NCI-H2081 treated with DMSO at 0.1 percent for 48 hours (cell line): ENCODE results near the gene ELP1.
"Not testable (repeated sequence)": the region's sequence is repeated elsewhere in the genome, so short reads cannot be mapped to it uniquely, and the experiment has no call there.

Experiments
- DNase-seq: peaks from one replicate; lab custom pipeline; 2025; lab: John Stamatoyannopoulos, UW

Gene ELP1, protein sequence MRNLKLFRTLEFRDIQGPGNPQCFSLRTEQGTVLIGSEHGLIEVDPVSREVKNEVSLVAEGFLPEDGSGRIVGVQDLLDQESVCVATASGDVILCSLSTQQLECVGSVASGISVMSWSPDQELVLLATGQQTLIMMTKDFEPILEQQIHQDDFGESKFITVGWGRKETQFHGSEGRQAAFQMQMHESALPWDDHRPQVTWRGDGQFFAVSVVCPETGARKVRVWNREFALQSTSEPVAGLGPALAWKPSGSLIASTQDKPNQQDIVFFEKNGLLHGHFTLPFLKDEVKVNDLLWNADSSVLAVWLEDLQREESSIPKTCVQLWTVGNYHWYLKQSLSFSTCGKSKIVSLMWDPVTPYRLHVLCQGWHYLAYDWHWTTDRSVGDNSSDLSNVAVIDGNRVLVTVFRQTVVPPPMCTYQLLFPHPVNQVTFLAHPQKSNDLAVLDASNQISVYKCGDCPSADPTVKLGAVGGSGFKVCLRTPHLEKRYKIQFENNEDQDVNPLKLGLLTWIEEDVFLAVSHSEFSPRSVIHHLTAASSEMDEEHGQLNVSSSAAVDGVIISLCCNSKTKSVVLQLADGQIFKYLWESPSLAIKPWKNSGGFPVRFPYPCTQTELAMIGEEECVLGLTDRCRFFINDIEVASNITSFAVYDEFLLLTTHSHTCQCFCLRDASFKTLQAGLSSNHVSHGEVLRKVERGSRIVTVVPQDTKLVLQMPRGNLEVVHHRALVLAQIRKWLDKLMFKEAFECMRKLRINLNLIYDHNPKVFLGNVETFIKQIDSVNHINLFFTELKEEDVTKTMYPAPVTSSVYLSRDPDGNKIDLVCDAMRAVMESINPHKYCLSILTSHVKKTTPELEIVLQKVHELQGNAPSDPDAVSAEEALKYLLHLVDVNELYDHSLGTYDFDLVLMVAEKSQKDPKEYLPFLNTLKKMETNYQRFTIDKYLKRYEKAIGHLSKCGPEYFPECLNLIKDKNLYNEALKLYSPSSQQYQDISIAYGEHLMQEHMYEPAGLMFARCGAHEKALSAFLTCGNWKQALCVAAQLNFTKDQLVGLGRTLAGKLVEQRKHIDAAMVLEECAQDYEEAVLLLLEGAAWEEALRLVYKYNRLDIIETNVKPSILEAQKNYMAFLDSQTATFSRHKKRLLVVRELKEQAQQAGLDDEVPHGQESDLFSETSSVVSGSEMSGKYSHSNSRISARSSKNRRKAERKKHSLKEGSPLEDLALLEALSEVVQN (N-terminal part only)

DNA sequence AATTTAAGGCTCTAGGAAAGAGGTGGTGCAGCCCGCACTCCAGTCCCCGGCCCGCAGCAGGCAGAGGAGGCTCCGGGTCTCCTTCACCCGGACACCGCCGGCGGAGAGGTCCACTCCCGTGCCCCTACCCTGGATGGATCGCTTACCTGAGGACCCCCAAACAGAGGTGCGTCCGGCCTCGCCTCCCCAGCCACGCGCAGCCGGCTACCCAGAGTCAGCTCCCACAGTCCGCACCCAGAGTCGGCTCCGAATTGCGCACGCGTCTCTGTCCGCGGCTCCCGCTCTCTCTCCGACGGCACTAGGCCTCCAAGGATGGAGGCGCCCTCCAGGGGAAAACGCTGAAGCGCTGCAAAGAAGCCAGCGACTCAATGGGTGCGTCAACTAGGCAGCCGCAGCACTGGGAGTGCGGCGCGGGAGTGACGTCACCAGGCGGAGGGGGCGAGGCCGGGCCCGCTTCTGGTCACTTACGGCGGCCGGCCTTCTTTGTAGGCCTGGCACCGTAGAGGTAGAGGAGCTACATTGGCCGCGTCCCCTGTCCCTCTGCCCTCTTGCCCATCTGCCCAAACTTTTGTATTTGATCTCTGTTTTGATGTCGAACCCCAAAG lies at the start of gene ELP1:
Gene ELP1, minus strand, starts transcription at position 407 of the 605 bp plus-strand sequence. CDS start 2,978 bp downstream, outside the sequence.
- peak; percentile 80 for DNase-seq

DNA sequence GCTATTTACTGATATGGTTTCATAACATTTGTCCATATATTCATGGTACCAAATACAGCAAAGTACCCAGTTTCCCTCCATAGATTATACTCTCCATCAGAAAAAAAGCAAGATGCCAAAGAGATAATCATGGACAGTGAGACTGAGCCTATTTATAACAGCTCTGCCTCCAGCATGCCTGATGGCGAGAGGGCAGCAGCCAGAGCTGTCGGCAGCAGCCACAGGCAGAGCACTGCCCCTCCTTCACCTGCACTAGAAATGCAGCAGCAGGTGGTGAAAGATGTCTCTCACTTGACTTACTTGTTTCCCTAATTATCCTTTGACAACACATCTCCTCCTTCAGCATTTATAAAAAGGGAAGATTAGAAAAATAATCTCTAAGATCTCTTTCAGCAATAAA lies 47.0 kb upstream of the ELP1 start:
- DNase-seq = no peak

DNA sequence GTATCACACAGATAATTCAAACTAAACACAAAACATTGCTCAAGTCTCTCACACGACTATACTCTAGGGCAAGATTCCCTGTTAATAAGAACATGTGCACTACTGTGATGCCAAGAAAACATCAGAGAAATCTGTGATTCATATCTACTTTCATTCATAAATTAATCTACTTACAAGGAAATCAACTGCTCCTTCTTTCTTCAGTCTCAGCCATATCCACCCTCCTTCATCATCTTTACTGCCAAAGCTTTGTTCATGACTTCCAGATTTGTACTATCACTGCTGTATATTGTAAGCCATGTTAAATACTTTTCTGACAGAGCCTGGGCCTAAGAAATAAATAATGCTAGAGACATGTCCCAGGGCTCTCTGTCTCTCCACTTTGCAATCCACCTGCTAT lies 44.3 kb upstream of the ELP1 start:
- no peak for DNase-seq

DNA sequence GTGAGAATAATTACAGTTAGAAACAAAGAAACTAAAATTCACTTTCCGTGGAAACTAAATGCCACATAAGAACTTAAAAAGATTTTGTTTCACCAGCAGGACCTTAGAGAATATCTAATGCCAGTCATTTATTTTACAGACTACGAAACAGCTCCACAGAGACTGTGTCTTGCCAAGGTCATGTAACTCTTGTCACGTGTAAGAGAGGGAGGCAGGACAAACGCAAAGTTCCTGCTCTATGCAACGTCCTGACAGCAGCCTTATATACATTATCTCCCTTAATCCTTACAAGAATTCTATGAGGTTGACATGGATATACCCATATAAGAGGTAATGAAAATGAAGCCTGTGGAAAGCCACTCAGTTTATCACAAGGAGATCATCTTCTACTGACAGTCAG lies 40.0 kb upstream of the ELP1 start:
- DNase-seq = no peak

DNA sequence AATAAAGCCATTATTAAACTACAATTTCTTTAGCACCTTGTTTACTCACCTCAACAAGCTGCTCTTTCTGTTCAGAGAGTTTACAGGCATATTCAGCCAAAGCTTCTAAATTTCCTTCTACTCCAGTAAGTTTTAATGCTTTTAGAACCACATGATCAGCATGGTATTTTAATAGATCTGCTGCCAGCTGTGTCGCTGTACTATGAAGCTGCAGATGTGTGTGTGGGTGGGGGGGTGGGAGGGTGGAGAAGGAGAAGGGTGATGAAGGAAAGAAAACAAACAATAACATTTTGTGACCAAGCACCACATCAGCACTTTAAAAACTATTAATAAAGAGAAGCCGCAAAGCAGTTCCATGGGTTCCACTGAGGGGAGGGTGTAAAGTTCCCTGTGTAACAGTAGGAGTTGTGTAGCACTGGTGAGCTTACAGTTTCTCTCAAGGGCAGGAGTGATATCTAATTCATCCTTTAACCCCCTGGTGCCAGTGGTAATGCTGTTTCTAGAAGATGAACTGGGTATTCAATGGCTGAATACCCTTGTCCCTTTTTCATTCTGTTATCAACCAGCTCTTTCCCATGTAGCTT lies 38.8 kb upstream of the ELP1 start:
- DNase-seq = no peak

DNA sequence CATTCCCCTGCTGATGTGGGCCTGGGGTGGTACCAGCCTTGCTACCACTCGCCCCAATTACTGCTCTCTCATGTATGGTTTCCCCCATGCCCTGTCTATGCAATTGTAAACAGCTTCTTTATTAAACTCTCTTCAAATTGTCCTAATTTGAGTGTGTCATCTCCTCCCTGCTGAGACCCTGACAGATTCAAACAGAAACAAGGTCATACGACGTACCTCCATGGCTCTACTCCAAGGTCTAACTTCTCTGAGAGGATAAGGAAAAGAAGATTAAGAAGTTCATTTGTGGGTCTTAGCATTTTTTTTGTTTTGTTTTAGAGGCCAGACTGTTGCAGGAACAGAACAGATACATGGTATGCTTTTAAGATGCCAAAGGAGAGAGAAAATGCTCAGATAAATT lies 38.3 kb upstream of the ELP1 start:
- no peak for DNase-seq

DNA sequence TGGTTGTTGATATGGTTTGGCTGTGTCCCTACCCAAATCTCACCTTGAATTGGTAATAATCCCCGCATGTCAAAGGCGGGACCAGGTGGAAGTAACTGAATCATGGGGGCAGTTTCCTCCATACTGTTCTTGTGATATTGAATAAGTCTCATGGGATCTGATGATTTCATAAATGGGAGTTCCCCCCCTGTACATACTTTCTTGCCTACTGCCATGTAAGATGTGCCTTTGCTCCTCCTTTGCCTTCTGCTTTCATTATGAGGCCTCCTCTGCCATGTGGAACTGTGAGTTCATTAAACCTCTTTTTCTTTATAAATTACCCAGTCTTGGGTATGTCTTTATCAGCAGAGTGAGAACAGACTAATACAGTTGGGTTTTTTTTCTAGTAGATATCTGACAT lies 37.5 kb upstream of the ELP1 start:
- DNase-seq = not testable (repeated sequence)

DNA sequence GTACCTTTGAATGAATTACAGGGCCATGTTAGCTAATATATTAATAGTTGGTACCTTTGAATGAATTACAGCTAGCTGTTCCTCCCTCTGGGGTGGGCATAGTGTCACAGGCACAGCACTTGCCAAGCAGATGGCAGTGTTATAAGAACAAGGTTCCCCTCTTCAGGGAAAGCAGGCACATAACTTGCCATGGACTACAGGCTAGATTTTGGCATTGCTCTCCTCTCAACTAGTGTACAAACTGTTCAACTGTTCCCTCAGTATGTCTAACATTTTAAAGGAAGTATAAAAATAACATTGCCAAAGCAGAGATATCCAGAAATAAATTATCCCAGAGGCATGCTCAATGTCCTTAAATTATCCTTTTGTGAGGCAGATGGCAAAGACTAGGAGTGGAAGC lies 34.0 kb upstream of the ELP1 start:
- DNase-seq = no peak

DNA sequence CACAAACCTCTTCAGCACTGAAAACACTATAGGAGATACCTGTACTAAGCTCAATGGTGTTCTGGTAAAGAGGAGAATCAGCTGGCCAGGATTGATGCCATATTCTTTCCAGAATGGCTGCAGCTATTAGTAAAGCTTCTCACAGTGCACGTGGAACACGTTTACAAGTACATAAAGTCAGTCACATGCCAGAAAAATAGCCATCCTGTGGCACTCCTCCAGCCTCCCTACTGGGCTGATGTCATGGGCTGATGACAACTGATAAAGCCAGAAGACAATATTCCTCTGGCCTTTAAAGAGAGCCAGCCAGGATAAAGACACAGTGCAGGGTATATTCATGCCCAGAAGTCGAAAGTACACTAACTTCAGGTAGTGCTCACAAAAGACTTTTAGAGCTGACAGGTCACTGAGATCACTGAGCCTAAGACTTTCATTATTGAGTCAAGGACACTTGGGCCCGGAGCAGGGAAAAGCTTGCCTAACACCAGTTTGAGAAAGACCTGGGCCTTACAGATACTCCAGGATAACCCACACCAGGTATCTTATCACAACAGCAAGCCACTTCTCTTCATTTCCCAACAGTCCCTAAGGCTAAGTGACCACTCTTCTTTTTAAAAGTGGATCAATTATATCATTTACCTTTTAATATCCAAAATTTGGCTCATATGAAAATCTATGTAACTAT lies 29.7 kb upstream of the ELP1 start:
- DNase-seq = no peak

DNA sequence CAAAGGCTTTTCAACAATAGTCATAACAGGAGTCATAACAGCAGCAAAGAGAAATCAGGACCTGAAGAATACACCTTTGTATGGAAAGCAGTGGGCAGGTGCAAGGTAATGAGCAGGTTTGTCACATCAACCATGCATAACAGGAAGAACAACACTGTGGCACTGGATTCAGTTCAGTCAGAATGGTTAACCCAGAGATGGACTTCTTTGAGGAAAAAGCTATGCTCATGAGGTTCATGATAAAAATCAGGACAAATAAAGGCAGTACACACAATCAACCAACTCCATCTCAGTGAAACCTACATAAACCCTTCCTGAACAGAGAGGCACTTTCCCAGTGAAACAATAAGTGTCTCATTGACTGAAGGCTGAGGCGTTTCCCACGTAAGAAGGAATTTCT lies 27.2 kb upstream of the ELP1 start:
- DNase-seq = no peak

DNA sequence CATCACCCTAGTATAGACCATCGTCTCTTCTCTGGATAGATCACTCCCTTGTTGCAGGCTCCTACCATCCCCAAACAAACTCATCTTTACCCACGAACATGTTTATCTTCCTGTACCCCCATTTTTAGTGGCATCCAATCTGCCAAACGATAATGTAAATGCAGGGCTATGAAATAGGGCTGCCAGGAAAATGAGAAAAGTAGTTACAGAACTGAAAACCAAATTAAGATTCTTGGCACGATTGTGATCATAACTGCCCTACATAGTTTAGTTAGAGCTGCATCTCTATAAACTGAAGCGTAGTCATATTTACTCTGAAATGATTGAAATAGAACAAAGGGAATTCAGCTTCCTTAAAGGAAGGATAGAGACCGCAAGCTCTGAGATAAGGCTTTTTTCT lies 26.4 kb upstream of the ELP1 start:
- DNase-seq = no peak

DNA sequence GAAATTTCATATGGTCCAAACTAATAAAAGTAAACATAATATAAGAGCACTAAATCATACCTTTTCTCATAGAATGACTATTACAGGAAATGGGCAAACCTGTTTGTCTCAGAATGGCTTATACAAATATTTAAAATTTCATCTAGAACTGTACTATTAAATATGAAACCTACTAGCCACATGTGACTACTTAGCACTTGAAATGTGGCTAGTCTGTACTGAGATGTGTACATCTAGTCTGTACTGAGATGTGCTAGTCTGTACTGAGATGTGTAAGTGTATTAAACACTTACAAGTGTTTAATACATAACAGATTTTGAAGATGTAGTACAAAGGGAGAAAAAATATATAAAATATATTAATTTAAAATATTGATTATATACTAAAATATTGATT lies 22.7 kb upstream of the ELP1 start:
- DNase-seq = no peak

DNA sequence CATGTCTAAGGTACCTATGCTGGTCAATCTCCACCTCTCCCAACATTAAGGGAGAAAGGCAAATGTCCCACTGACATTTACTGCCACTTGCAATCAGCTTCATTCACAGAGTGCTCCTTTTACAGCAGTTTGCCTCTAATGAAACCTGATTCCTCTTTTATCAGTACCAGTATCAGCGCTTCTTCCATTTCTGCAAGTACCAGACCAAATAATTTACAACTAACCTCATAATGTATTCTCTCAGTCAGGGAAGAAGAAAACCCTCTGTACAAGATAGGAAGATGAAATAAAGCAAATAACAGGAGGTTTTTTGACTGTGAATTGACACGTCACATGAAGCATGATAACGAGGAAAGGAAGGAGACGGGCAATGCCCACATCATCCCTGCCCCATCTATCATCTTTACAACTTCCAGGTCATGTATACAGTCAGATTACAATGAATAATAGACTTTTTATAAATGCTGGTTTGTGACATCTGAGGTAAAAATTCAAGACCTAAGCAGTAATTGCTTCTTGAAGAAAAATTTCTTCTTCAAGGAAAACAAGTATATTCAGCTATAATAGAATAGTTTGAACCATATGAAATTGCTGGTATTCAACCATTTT lies 22.2 kb upstream of the ELP1 start:
- DNase-seq = no peak

DNA sequence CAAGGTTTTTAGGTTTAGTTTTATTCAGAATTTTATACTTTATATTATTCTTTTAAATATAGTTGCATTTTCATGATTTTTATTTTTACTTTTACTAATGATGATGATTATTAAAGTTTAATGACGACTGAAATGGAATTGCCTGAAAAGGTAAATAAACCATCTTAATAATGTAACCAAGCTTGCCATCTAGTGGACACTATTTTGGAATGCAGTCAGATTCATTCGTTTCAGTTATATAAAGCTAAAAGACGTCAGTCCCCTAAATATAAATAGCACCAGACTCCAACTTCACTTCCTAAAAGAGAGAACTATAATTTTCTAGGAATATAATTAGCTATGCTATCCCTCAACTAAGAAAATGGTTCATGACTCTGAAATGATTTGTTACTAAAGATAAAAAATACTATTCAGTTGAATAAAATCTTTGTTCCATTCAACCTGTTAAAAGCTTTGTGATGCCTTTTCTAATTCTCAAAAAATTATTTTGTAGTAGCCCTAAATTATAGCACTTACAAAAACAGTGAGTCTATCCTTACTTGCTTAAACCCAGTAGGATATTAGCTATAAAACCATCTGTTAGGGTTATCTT lies 20.2 kb upstream of the ELP1 start:
- peak; percentile 28 for DNase-seq

DNA sequence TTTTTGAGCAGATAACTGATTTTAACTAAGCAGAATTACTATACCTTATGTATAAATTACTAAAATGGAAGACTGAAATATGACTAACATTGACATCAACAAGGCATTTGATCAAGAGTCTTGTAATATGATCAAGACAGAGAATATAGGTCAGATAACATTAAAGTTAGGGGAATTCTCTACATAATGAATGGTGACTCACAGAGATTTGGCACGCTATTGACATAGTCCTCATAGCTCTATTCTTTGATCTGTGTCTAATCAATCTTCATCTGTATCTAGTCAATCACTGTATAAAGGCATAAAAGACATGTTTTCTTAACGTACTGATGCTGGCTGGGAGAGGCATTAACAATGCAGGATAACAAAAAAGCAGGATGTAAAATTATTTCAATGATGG lies 17.7 kb upstream of the ELP1 start:
- DNase-seq = no peak

DNA sequence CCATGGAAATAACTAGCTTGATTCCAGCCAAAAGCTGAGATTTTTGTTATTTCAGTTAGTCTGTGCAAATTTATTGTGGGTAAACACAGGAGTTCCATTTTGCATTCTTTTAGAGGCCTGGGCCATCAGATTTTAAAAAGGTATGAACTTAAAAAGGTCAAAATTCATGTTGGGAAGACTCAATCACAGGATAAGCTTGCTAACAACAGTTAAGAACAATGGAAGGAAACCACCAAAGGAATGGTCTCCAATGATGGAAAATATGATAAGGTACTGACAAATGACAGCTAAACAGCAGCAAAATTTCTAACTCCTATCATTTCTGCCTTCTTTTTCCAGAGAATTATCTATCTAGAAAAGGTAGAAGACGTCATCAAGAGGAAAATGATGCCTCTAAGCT lies 16.2 kb upstream of the ELP1 start:
- DNase-seq = no peak

DNA sequence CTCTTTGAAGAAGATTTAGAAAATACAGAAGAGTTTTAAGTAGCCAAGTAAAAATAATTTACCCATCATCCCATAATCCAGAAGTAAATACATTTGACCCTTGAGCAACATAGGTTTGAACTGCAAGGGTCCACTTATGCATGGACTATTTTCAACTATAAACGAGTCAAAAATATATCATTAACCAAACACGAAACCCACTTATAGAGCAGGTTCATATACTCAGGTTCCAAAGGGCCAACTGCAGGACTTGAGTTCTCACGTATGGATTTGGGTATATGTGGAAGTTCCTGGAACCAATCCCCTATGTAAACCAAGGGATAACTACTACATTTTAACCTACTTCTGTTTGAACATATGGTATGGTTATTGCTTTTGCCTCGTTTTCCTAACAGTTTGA lies 6.1 kb upstream of the ELP1 start:
- no peak for DNase-seq

DNA sequence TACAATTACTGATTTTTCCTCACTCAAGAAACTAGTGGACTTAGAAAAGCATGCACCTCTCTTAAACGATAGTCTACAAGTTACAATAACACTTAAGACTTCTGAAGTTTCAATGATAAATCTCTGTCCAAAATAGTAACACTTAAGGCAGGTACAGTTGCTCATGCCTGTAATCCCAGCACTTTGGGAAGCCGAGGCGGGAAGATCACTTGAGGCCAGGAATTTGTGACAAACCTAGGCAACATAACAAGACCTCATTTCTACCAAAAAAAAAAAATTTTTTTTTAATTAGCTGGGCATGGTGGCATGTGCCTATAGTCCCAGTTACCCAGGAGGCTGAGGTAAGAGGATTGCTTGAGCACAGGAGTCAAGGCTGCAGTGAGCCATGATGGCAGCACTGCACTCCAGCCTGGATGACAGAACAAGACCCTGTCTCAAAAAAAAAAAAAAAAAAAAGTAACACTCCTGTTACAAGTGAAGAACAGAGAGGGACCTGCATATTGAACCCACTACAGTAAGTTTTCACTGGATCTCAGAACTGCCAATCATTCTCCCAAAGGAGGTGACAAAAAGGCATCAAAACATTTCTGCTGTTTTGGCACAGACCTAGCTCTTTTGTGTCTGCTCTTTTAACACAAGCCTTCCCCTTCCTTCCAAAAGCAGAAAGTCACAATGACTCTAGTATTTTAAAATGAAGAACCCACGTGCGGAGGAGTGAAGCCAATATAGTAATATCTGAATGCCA lies 3.8 kb upstream of the ELP1 start:
- no peak for DNase-seq

DNA sequence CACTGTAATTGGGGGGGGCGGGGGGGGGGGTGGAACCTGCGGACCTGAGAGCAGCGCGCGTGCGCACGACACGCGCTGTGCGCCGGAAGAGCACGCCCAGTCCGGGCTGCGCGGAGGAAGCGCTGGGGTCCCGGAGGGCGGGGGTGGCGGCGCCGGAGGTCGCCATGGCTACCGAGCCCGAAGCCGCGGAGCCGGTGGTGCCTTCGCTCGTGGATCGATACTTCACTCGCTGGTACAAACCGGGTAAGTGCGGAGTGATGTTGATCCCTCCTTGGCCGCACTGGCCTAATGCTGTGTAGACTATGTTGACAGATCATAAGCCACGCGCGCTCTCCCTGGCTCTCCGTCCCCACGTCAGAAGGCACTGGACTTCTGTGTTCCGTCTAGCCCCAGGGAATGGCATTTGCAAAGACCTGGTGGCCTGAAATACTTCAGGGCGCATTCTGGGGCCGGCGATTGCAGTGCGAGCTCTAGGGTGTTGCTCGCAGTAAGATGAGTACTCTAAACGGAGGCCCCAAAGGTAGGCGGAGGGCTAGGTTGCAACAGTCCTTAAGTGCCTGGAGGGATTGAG lies 484 bp upstream of the ELP1 start, which contains the start of gene ABITRAM:
Gene ABITRAM, plus strand, starts transcription at position 78 of the 571 bp plus-strand sequence. Its CDS starts 87 bp downstream, at position 165.
- no peak for DNase-seq
